Nephron progenitor cell (in vitro differentiated cells): ENCODE data around the gene ARHGAP25.

Source experiments
- DNase-seq: peaks from one replicate; pipeline ENCODE4 v3.0.0; 2021
- H3K27ac Mint-ChIP-seq: 2 replicates; pipeline ENCODE4 v1.8.0; 2021; ENCODE audit warnings: mild to moderate bottlenecking, moderate library complexity, mixed read lengths
- H3K27me3 Mint-ChIP-seq: 2 replicates; pipeline ENCODE4 v1.8.0; 2021; ENCODE audit warnings: mild to moderate bottlenecking, low read depth, mixed read lengths; ENCODE audit not compliant: poor library complexity
- H3K36me3 Mint-ChIP-seq: 2 replicates; pipeline ENCODE4 v1.8.0; 2021; ENCODE audit warnings: low read depth, mixed read lengths
- H3K4me1 Mint-ChIP-seq: 2 replicates; pipeline ENCODE4 v1.8.0; 2021; ENCODE audit warnings: mixed read lengths
- H3K4me3 Mint-ChIP-seq: 2 replicates; pipeline ENCODE4 v1.8.0; 2021; ENCODE audit warnings: mild to moderate bottlenecking, moderate library complexity, mixed read lengths
- H3K9me3 Mint-ChIP-seq: 2 replicates; pipeline ENCODE4 v1.8.0; 2021; ENCODE audit warnings: mild to moderate bottlenecking, moderate library complexity, mixed read lengths
- CTCF ChIP-seq: fragments of 200-600 bp; sonication (generic); IDR thresholded peaks from 2 replicates; pipeline ENCODE4 v1.5.0; 2021; ENCODE audit warnings: antibody characterized with exemption

The ARHGAP25 gene

GRCh38 chr2:68813596-68813995 lies 79.0 kb downstream of the ARHGAP25 start:
- DNase-seq = no peak
- H3K4me3 Mint-ChIP-seq = no peak overlapping the region

GRCh38 chr2:68817306-68817705 lies 82.7 kb downstream of the ARHGAP25 start:
- Mint-ChIP-seq H3K4me3 (no peak overlapping the region), H3K27ac (no peak overlapping the region), H3K36me3 (no peaks in the 10 kb centered on the region), H3K9me3 (no peaks in the 10 kb centered on the region), H3K27me3 (peaks cover 4% of the 10 kb centered on the region), H3K4me1 (no peaks in the 10 kb centered on the region)
- no peak for TF ChIP-seq CTCF
- no peak for DNase-seq

More at GRCh38 chr2:68813596-68813995, 79.0 kb downstream of the ARHGAP25 start:
- no peak for TF ChIP-seq CTCF
- Mint-ChIP-seq H3K27ac (no peak overlapping the region), H3K4me1 (peaks cover 5% of the 10 kb centered on the region), H3K36me3 (no peaks in the 10 kb centered on the region), H3K27me3 (peaks cover 3% of the 10 kb centered on the region), H3K9me3 (no peaks in the 10 kb centered on the region)

DNA sequence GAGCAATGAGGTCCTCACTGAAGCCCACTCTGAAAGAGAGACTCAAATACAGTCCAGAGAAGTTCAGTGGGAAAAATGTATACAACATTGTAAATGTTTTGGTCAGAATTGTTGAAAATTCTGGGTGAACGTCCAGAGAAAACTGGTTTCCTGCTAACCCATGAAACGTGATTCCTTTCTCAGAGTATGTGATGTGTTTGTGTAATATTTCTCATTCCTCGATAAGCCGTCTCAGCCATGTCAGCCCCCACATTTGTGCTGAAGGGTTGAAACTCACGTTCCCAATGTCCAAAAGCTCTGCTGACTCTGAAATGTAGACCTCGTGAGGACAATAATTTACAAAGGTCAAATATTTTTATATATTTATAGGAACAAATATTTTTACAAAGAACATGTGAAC lies 84.9 kb downstream of the ARHGAP25 start:
- Mint-ChIP-seq H3K27me3 (peaks cover 8% of the 10 kb centered on the region), H3K4me3 (no peak overlapping the region), H3K4me1 (peaks cover 11% of the 10 kb centered on the region), H3K27ac (no peak overlapping the region), H3K9me3 (no peaks in the 10 kb centered on the region), H3K36me3 (no peaks in the 10 kb centered on the region)
- no peak for DNase-seq
- TF ChIP-seq CTCF = no peak

GRCh38 chr2:68822207-68822872 lies 87.7 kb downstream of the ARHGAP25 start:
- H3K27ac Mint-ChIP-seq = peak overlapping the region; percentile 36
- no peak for DNase-seq
- peaks cover 11% of the 10 kb centered on the region for H3K4me1 Mint-ChIP-seq

DNA sequence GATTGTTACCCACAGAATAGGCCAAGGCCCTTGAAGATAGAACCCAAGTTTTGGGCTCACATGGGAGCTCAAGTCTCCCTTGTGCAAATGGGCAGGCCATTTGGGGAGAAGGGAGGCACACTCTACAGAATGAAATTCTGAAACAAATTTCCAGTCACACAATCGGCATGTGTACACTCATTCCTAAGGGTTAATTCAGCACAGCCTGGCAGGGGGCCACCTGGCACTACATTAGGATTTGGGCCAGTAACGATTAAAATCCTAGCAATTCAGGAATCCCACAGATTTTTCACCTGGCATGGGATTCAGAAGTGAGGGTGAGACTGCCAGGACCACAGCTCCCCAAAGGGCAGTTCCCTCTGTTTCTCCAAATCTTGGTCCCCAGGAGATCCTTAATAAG lies 90.2 kb downstream of the ARHGAP25 start:
- Mint-ChIP-seq H3K4me3 (no peak overlapping the region), H3K27ac (no peak overlapping the region), H3K36me3 (peaks cover 5% of the 10 kb centered on the region), H3K4me1 (peaks cover 21% of the 10 kb centered on the region), H3K9me3 (no peaks in the 10 kb centered on the region), H3K27me3 (peaks cover 11% of the 10 kb centered on the region)
- DNase-seq = no peak
- TF ChIP-seq CTCF = no peak

More at GRCh38 chr2:68822207-68822872, 87.7 kb downstream of the ARHGAP25 start:
- no peak for TF ChIP-seq CTCF
- Mint-ChIP-seq H3K9me3 (no peaks in the 10 kb centered on the region), H3K27me3 (peaks cover 8% of the 10 kb centered on the region), H3K36me3 (peaks cover 5% of the 10 kb centered on the region), H3K4me3 (no peak overlapping the region)

- H3K36me3 Mint-ChIP-seq = peaks cover 5% of the 10 kb centered on the region
- DNase-seq = no peak
Measured at GRCh38 chr2:68825866-68826265, 91.3 kb downstream of the ARHGAP25 start.

More at GRCh38 chr2:68825866-68826265, 91.3 kb downstream of the ARHGAP25 start:
- no peaks in the 10 kb centered on the region for H3K9me3 Mint-ChIP-seq
- peaks cover 21% of the 10 kb centered on the region for H3K4me1 Mint-ChIP-seq
- no peak overlapping the region for H3K4me3 Mint-ChIP-seq
- no peak for TF ChIP-seq CTCF
- peaks cover 7% of the 10 kb centered on the region for H3K27me3 Mint-ChIP-seq
- no peak overlapping the region for H3K27ac Mint-ChIP-seq
